GM18505 (cell line): ENCODE data around the gene TXNDC16.

ENCODE experiments used
- ATAC-seq: cut with Tn5 transposase; IDR thresholded peaks from one replicate; pipeline ENCODE4 v1.9.1; 2021; ENCODE audit not compliant: unreplicated experiment
- POLR2A ChIP-seq: IDR thresholded peaks from 4 replicates; pipeline ENCODE4 v1.6.1; 2011; ENCODE audit warnings: borderline replicate concordance; ENCODE audit not compliant: insufficient read depth, insufficient read length; ENCODE audit errors: extremely low read depth

The TXNDC16 gene

GRCh38 chr14:52405314-52405713 lies 147.0 kb downstream of the TXNDC16 start:
- no peak for ATAC-seq
- TF ChIP-seq POLR2A: no peak

GRCh38 chr14:52402812-52403526 lies 149.3 kb downstream of the TXNDC16 start:
- no peak for TF ChIP-seq POLR2A
- no peak for ATAC-seq

- ATAC-seq: no peak
- no peak for TF ChIP-seq POLR2A
Measured at GRCh38 chr14:52400846-52401245, 151.5 kb downstream of the TXNDC16 start.

DNA sequence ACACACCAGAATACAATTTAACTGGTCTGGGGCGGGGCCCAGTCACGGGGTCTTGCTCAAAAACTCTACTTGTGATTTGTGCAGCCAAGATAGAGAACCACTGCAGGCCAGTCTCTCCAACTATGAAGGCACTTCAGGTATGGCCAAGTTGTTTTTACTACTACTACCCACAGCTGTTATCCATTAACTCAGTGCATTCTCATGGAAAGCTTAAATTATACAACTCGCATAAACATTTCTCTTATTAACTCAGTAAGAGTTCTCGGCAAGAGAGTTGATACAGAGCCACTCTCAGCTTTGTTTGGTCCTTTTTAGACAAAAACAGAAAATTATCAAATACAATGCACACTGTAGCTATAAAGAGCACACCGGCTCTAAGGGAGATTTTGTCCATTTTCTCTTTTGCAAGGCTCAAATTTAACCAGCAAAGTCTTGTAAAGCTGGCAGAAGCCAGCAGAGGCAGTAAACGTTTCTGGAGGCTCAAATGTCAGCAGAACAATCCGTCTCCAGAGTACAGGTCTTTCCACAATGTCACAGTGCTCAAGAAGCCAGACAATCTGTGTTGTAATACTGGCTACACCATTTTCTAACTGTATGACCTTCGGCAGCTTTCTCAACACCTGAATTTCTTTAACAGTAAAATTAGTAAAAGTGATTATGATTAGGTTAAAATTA lies 152.2 kb downstream of the TXNDC16 start:
- no peak for TF ChIP-seq POLR2A

GRCh38 chr14:52399104-52399503 lies 153.2 kb downstream of the TXNDC16 start:
- no peak for TF ChIP-seq POLR2A
- ATAC-seq: no peak

More for the DNA sequence above, 152.2 kb downstream of the TXNDC16 start:
- no peak for ATAC-seq

- ATAC-seq: no peak
- TF ChIP-seq POLR2A: no peak
Measured at GRCh38 chr14:52397844-52398243, 154.5 kb downstream of the TXNDC16 start.

DNA sequence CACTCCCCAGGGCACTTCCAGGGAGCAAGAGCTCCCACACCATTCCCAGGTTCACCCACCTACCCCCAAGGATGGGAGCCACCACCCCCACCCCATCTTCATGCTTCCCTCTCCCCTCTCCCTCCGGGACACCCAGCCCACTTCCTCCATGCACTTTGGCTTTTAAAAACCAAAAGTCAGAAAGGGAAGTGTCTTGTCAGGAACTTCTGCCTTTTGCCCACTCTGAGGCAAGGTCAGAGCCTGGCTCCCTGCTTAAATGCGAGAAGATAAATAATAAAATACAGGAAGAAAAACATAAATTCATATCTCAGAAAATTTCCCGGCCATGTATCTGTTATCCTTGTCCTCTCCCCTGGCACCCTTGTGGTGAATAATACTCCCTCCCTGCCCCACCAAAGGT lies 156.6 kb downstream of the TXNDC16 start:
- no peak for ATAC-seq
- TF ChIP-seq POLR2A: no peak

DNA sequence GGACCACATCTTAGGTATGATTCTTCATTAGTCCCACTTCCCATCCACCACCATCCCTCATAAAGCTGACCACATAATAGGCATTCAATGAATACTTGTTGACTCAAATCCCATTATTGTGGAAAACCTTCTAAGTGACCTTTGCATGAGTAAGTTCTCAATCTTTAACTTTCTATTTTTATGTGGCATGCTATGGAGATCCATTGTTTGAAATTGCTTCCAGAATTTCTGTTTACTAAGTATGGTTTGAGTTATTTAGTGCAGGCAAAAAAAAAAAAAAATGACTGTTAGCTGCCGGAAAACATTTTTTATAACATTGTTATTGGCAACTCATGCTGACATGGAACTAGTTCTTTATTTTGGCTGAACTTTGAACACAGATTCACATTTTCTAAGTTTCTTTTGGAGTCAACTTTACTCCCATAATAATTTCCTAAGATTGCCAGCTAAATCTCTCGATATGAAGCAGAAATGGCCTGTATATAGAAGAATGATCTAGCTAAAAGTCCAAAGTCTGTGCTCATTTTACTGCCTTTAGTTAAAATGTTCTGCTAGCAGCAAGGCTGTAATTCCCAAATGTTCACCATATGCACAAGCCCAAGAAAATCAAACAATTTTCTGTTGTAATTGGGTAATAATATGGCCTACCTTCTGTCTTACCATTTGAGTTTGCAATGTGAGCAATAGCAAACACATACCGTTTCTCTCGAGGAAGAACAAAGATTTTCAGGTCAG lies 160.3 kb downstream of the TXNDC16 start:
- TF ChIP-seq POLR2A: no peak
- no peak for ATAC-seq
